Activated CD8-positive, alpha-beta T cell treated with anti-CD3 and anti-CD28 coated beads, Interleukin-2, amount 10 ng/mL, durations not matched to agents 7 days and 5 days (primary cell): Measurements from ENCODE around the gene AP3S1. TPM values are rescaled to one million over a fixed set of nuclear protein-coding genes. Genes with fewer than 3 reads are reported as not detected.
"Not testable (repeated sequence)": the region's sequence is repeated elsewhere in the genome, so short reads cannot be mapped to it uniquely, and the experiment has no call there.

Experiments used
- ATAC-seq: fragments of 150-1000 bp; cut with Tn5 transposase; one replicate; pipeline ENCODE4 v1.10.0; 2021; ENCODE audit warnings: moderate library complexity
- CTCF ChIA-PET: fragments of 350-600 bp; sonication (Branson Sonifier 250); formaldehyde crosslinking; loops from one replicate; lab custom pipeline; 2021; ENCODE audit warnings: antibody characterized with exemption; lab: Charles Lee
- POLR2A ChIA-PET: fragments of 350-600 bp; sonication (Branson Sonifier 250); formaldehyde crosslinking; loops from one replicate; lab custom pipeline; 2021; ENCODE audit warnings: antibody characterized with exemption; lab: Charles Lee
- DNase-seq: peaks from one replicate; pipeline ENCODE4 v3.0.0-alpha.2; 2020
- H3K27ac Mint-ChIP-seq: one replicate; pipeline ENCODE4 v1.8.0; 2021; ENCODE audit warnings: mild to moderate bottlenecking, mixed read lengths
- H3K27me3 Mint-ChIP-seq: one replicate; pipeline ENCODE4 v1.8.0; 2021; ENCODE audit warnings: low read depth, mixed read lengths
- H3K36me3 Mint-ChIP-seq: one replicate; pipeline ENCODE4 v1.8.0; 2021; ENCODE audit warnings: low read depth, mixed read lengths
- H3K4me1 Mint-ChIP-seq: one replicate; pipeline ENCODE4 v1.8.0; 2021; ENCODE audit warnings: low read depth, mixed read lengths
- H3K4me3 Mint-ChIP-seq: one replicate; pipeline ENCODE4 v1.8.0; 2021; ENCODE audit warnings: mild to moderate bottlenecking, mixed read lengths
- H3K9me3 Mint-ChIP-seq: one replicate; pipeline ENCODE4 v1.8.0; 2022; ENCODE audit warnings: mixed read lengths; ENCODE audit not compliant: insufficient read depth
- total RNA-seq, 2 experiments: library from RNA; stranded (reverse); gene quantifications; one replicate each; pipeline ENCODE4 v1.2.3, GENCODE V29; 2021

The AP3S1 gene
- total RNA-seq, 2 experiments from 2014 or later, result 76.6 to 78.3 TPM

GRCh38 chr5:115811406-115811805 lies 30.3 kb upstream of the AP3S1 start:
- Mint-ChIP-seq H3K9me3 (no peaks in the 10 kb centered on the region), H3K27me3 (peaks cover 44% of the 10 kb centered on the region), H3K36me3 (peaks cover 2% of the 10 kb centered on the region), H3K4me3 (no peak overlapping the region), H3K4me1 (peaks cover 68% of the 10 kb centered on the region), H3K27ac (no peak overlapping the region)
- ATAC-seq (no peak), DNase-seq (no peak)
- POLR2A ChIA-PET, result no interaction called here
- CTCF ChIA-PET, result no interaction called here

- Mint-ChIP-seq H3K27me3 (peaks cover 50% of the 10 kb centered on the region), H3K27ac (no peak overlapping the region), H3K9me3 (no peaks in the 10 kb centered on the region), H3K36me3 (peaks cover 2% of the 10 kb centered on the region), H3K4me3 (no peak overlapping the region), H3K4me1 (peaks cover 62% of the 10 kb centered on the region)
- CTCF ChIA-PET, result no interaction called here
- POLR2A ChIA-PET, result interaction anchor here (0.7 kb wide), 1 partner anchor 11 kb away, joined by 3 read pairs; no protein-coding TSS in a partner anchor
- no peak for DNase-seq
- ATAC-seq, result no peak
These were observed 29.4 kb upstream of the AP3S1 start for GRCh38 chr5:115812372-115812771.

GRCh38 chr5:115813719-115814118 lies 28.0 kb upstream of the AP3S1 start:
- ATAC-seq (no peak), DNase-seq (peak; percentile 40)
- Mint-ChIP-seq H3K36me3 (peaks cover 2% of the 10 kb centered on the region), H3K27ac (peak overlapping the region; percentile 10), H3K9me3 (no peaks in the 10 kb centered on the region), H3K4me1 (peaks cover 50% of the 10 kb centered on the region), H3K27me3 (peaks cover 61% of the 10 kb centered on the region), H3K4me3 (no peak overlapping the region)
- CTCF ChIA-PET, result interaction anchor here (0.9 kb wide), 1 partner anchor 18 kb away, joined by 3 read pairs; no protein-coding TSS in a partner anchor
- POLR2A ChIA-PET, result no interaction called here

DNA sequence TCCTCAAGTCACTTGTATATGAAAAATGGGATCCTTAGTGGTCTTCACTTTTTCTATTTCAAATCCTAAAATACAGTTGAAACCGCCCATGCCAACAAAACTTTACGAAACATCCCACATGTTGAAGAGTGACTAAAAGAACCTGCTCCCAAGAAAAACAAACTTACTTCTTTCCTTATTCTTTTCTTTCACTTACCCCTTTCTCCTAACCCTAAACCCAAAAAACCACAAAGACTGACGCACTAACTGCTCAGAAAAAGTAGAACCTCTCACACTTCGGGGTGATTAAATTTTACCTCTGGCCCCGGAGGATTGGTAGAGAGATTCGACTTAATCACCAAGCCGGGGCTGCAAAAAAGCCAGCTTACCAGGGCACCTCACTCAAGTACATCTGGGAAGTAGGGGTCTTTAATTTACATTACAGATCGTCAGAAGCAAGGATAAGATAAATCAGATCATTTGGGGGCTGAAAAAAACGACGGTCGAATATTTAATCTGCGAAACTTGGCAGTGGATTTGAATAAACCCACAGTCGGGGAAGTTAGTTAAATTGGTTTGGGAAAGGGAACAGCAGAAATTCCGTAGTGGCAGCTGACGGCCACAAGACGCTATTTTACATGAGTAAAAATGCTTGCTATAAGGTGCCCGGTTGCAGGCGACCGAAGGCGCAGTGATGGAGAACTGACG lies 26.6 kb upstream of the AP3S1 start:
- Mint-ChIP-seq H3K9me3 (no peaks in the 10 kb centered on the region), H3K4me1 (peaks cover 36% of the 10 kb centered on the region), H3K27ac (no peak overlapping the region), H3K36me3 (peaks cover 2% of the 10 kb centered on the region), H3K27me3 (peaks cover 69% of the 10 kb centered on the region), H3K4me3 (peak overlapping the region; percentile 57)
- ChIA-PET CTCF (no interaction called here), POLR2A (no interaction called here)
- ATAC-seq (no peak), DNase-seq (no peak)

DNA sequence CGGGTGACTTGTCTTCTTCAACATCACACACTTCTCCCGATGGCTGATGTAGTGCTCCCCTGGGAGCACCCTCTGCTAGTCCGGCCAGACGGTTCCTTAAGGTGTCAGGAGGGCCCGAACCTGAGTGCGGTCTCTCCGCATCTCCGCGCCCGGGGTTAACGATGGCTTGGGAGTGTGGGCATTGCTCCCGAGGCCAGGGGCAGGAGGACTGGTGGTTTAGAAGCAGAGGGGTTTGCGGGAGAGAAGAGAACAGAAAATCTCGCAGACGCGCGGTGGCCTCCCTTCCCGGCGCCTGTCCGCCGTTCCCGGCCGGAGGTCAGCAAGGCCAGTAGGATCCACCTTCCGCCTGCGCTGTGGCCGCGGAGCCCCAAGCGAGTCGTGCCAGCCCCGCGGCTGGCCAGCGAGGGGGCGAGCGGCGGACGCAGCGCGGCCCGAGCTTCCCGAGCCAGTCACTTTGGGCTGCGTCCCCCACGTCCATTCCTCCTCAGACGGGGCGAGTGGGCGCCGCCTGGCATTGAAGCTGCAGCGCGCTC lies 26.0 kb upstream of the AP3S1 start:
- no peak for DNase-seq
- peak; percentile 43 for ATAC-seq
- peaks cover 36% of the 10 kb centered on the region for H3K4me1 Mint-ChIP-seq
- H3K36me3 Mint-ChIP-seq, result peaks cover 2% of the 10 kb centered on the region
- peak overlapping the region; percentile 64 for H3K4me3 Mint-ChIP-seq
- POLR2A ChIA-PET, result no interaction called here
- H3K27me3 Mint-ChIP-seq, result peaks cover 73% of the 10 kb centered on the region
- CTCF ChIA-PET, result no interaction called here
- no peaks in the 10 kb centered on the region for H3K9me3 Mint-ChIP-seq
- H3K27ac Mint-ChIP-seq, result no peak overlapping the region

DNA sequence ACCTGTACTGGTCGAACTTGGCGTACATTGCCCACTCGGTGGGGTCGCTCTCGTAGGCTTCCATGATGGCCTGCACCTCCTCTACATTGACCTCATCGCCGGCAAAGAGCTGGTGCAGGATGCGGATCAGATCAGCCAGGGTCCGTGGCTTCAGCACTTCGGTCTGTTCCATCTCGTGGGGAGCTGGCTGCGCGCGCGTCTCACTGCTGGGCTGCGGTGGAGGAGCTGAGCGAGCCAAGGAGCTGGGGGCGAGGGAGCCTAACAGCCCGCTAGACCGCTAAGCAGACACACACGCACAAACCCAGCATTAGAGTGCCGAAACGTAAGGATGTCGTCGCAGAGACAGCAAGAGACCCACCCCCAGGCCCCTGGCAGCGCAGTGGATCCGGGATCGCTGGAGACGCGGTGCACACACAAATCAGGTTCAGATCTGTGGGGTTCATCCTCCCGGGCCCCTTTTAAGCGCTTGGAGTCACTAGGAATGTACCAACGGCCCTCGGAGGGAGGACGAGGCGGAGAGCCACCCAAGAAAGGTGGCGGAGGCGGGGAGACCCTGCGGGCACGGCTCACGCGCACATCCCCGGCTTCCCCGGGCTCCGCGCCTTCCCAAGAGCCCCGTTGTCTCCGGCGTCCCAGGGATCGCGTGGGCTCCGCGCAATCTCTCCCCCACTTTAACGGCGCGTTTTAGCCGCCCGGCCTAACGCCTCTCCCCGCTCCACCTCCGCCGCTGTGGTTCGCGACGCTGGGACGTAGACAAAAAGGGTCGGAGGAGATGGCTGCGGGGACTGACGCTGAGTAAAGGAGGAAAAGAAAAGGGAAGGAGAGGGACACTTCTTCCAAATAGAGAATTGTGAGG lies 25.3 kb upstream of the AP3S1 start, which contains the start of gene CDO1:
CDO1 (minus strand) TSS at position 434 of the 856 bp plus-strand sequence; CDS start at position 172, 262 bp downstream.
- ChIA-PET POLR2A (no interaction called here), CTCF (interaction anchor here (0.7 kb wide), 1 partner anchor 23 kb away, joined by 3 read pairs; no protein-coding TSS in a partner anchor)
- DNase-seq (peak; percentile 54), ATAC-seq (peak; percentile 84)
- H3K9me3 Mint-ChIP-seq, result no peaks in the 10 kb centered on the region
- H3K36me3 Mint-ChIP-seq, result peaks cover 2% of the 10 kb centered on the region
- peaks cover 68% of the 10 kb centered on the region for H3K27me3 Mint-ChIP-seq
- H3K4me3 Mint-ChIP-seq, result peak within 1 kb of the TSS; percentile 64
- H3K27ac Mint-ChIP-seq, result peak within 1 kb of the TSS; percentile 29
- H3K4me1 Mint-ChIP-seq, result peaks cover 36% of the 10 kb centered on the region

- no peaks in the 10 kb centered on the region for H3K9me3 Mint-ChIP-seq
- H3K27ac Mint-ChIP-seq, result no peak overlapping the region
- ATAC-seq, result no peak
- H3K4me1 Mint-ChIP-seq, result peaks cover 35% of the 10 kb centered on the region
- H3K36me3 Mint-ChIP-seq, result peaks cover 2% of the 10 kb centered on the region
- POLR2A ChIA-PET, result no interaction called here
- H3K4me3 Mint-ChIP-seq, result no peak overlapping the region
- DNase-seq, result no peak
- peaks cover 70% of the 10 kb centered on the region for H3K27me3 Mint-ChIP-seq
- CTCF ChIA-PET, result no interaction called here
These were observed 24.3 kb upstream of the AP3S1 start for GRCh38 chr5:115817386-115817785.

DNA sequence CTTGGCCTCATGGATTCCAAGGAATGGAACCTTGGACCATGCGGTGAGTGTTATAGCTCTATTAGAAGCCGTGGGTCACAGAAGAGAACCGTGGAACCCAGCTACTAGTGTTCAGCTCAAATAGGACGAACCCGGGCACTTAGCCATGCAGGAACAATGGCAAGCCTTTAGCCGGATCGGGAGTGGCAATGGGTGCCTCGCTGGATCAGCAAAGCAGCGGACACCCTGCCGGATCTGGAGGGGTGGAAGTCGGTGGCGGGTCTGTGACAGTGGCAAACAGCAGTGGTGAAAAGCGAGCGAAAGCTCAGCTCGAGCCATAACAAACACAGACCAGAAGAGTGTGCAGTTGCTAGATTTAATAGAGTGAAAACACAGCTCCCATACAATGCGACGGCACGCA lies 22.9 kb upstream of the AP3S1 start:
- POLR2A ChIA-PET, result no interaction called here

GRCh38 chr5:115820846-115821245 lies 20.9 kb upstream of the AP3S1 start:
- peaks cover 8% of the 10 kb centered on the region for H3K4me1 Mint-ChIP-seq
- H3K27ac Mint-ChIP-seq, result no peak overlapping the region
- H3K27me3 Mint-ChIP-seq, result peaks cover 56% of the 10 kb centered on the region
- POLR2A ChIA-PET, result no interaction called here
- no peak for DNase-seq
- CTCF ChIA-PET, result no interaction called here
- no peak for ATAC-seq
- no peaks in the 10 kb centered on the region for H3K36me3 Mint-ChIP-seq
- no peak overlapping the region for H3K4me3 Mint-ChIP-seq
- H3K9me3 Mint-ChIP-seq, result no peaks in the 10 kb centered on the region

More for the DNA sequence above, 22.9 kb upstream of the AP3S1 start:
- Mint-ChIP-seq H3K27me3 (peaks cover 68% of the 10 kb centered on the region), H3K4me3 (no peak overlapping the region), H3K36me3 (no peaks in the 10 kb centered on the region), H3K4me1 (peaks cover 25% of the 10 kb centered on the region), H3K9me3 (no peaks in the 10 kb centered on the region), H3K27ac (no peak overlapping the region)
- DNase-seq (no peak), ATAC-seq (no peak)
- CTCF ChIA-PET, result interaction anchor here (1.5 kb wide), 1 partner anchor 9 kb away, joined by 3 read pairs; no protein-coding TSS in a partner anchor

GRCh38 chr5:115824983-115825382 lies 16.8 kb upstream of the AP3S1 start:
- CTCF ChIA-PET, result not testable (repeated sequence)

GRCh38 chr5:115825948-115826347 lies 15.8 kb upstream of the AP3S1 start:
- POLR2A ChIA-PET, result no interaction called here
- DNase-seq (no peak), ATAC-seq (no peak)
- Mint-ChIP-seq H3K36me3 (peaks cover 26% of the 10 kb centered on the region), H3K27me3 (peaks cover 20% of the 10 kb centered on the region), H3K4me1 (no peaks in the 10 kb centered on the region), H3K9me3 (no peaks in the 10 kb centered on the region), H3K4me3 (no peak overlapping the region), H3K27ac (no peak overlapping the region)
- CTCF ChIA-PET, result interaction anchor here (1.8 kb wide), 1 partner anchor 14 kb away, joined by 9 read pairs; no protein-coding TSS in a partner anchor

More at GRCh38 chr5:115824983-115825382, 16.8 kb upstream of the AP3S1 start:
- H3K4me1 Mint-ChIP-seq, DNase-seq, H3K4me3 Mint-ChIP-seq, POLR2A ChIA-PET, ATAC-seq, H3K27ac Mint-ChIP-seq, H3K9me3 Mint-ChIP-seq: not testable (repeated sequence)
- Mint-ChIP-seq H3K27me3 (peaks cover 29% of the 10 kb centered on the region), H3K36me3 (peaks cover 26% of the 10 kb centered on the region)
